Bronchial epithelial cell (primary cell): Measurements from ENCODE around the gene RPL28. TPM values are rescaled to one million over a fixed set of nuclear protein-coding genes. Genes with fewer than 3 reads are reported as not detected.

ENCODE experiments used
- DNase-seq: peaks from one replicate; pipeline ENCODE4 v3.0.0-alpha.2; 2010; ENCODE audit warnings: low read depth
- FAIRE-seq: peaks from 2 replicates; lab custom pipeline; 2011; peaks lifted over from hg19 to GRCh38; lab: Jason Lieb, UNC
- H3K27me3 ChIP-seq: 2 replicates; pipeline ENCODE4 v1.5.1; 2011; ENCODE audit warnings: low read length; ENCODE audit not compliant: control insufficient read depth, insufficient read depth
- H3K36me3 ChIP-seq: 2 replicates; pipeline ENCODE4 v1.5.1; 2011; ENCODE audit warnings: low read length; ENCODE audit not compliant: control insufficient read depth, insufficient read depth
- H3K4me3 ChIP-seq: 2 replicates; pipeline ENCODE4 v1.5.1; 2011; ENCODE audit warnings: mild to moderate bottlenecking, low read depth, low read length, control low read depth
- total RNA-seq: library from RNA; depleted of rRNA; stranded (reverse); fragments of >200 nt; gene quantifications from 2 replicates; pipeline ENCODE4 v1.2.1, GENCODE V29; 2014
- TF ChIP-seq, protein P1 (sequence below): IDR thresholded peaks from 2 replicates; pipeline ENCODE4 v1.5.1; 2011; ENCODE audit warnings: mild to moderate bottlenecking, moderate library complexity, low read length, control low read depth, inconsistent platforms; ENCODE audit not compliant: insufficient read depth, severe bottlenecking

The RPL28 gene
- total RNA-seq, 1 donor from 2014 or later: 603 TPM

- no peaks in the 10 kb centered on the region for H3K36me3 ChIP-seq
- H3K4me3 ChIP-seq: no peak overlapping the region
- H3K27me3 ChIP-seq: no peaks in the 10 kb centered on the region
- TF ChIP-seq, protein P1, sequence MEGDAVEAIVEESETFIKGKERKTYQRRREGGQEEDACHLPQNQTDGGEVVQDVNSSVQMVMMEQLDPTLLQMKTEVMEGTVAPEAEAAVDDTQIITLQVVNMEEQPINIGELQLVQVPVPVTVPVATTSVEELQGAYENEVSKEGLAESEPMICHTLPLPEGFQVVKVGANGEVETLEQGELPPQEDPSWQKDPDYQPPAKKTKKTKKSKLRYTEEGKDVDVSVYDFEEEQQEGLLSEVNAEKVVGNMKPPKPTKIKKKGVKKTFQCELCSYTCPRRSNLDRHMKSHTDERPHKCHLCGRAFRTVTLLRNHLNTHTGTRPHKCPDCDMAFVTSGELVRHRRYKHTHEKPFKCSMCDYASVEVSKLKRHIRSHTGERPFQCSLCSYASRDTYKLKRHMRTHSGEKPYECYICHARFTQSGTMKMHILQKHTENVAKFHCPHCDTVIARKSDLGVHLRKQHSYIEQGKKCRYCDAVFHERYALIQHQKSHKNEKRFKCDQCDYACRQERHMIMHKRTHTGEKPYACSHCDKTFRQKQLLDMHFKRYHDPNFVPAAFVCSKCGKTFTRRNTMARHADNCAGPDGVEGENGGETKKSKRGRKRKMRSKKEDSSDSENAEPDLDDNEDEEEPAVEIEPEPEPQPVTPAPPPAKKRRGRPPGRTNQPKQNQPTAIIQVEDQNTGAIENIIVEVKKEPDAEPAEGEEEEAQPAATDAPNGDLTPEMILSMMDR: no peak
- DNase-seq (no peak), FAIRE-seq (no peak)
Measured at GRCh38 chr19:55365245-55365644, 20.5 kb upstream of the RPL28 start.

DNA sequence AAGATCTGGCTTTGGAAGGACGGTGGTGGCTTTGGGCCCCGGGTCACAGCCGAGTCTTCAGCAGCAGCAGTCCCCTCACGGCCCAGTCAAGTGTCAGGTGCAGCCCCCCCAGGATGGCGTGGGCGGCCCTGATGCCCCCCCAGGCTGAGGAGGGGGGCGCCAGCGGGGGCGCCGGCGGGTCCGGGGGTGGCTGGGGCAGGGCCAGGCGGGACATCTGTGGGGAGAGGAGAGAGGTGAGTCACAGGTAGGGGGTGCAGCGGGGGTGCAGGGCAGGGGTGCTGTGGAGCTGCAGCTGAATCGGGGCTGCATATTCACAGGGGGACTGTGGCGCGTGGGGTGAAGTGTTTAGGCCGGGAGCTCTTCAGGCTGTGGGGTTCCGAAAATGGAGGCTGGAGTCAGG, 19.8 kb upstream of the RPL28 start:
- no peaks in the 10 kb centered on the region for H3K27me3 ChIP-seq
- FAIRE-seq: no peak
- TF ChIP-seq, protein P1: no peak

GRCh38 chr19:55366790-55367189, 18.9 kb upstream of the RPL28 start:
- Histone ChIP-seq H3K4me3 (no peak overlapping the region), H3K36me3 (no peaks in the 10 kb centered on the region), H3K27me3 (peaks cover under 1% of the 10 kb centered on the region)
- TF ChIP-seq, protein P1: no peak
- no peak for DNase-seq
- no peak for FAIRE-seq

More for the DNA sequence above, 19.8 kb upstream of the RPL28 start:
- no peak overlapping the region for H3K4me3 ChIP-seq
- H3K36me3 ChIP-seq: no peaks in the 10 kb centered on the region
- no peak for DNase-seq

GRCh38 chr19:55368106-55368505, 17.6 kb upstream of the RPL28 start:
- no peak for FAIRE-seq
- Histone ChIP-seq H3K36me3 (no peaks in the 10 kb centered on the region), H3K4me3 (no peak overlapping the region), H3K27me3 (peaks cover 2% of the 10 kb centered on the region)
- no peak for DNase-seq
- TF ChIP-seq, protein P1: no peak

GRCh38 chr19:55368701-55369563, 16.8 kb upstream of the RPL28 start:
- FAIRE-seq (no peak), DNase-seq (peak; percentile 50)
- no peaks in the 10 kb centered on the region for H3K36me3 ChIP-seq
- peaks cover 2% of the 10 kb centered on the region for H3K27me3 ChIP-seq
- H3K4me3 ChIP-seq: peak overlapping the region; percentile 18
- TF ChIP-seq, protein P1: no peak
